A549 treated with dexamethasone at 1 μM for 4 hours (cell line): Measurements from ENCODE around the gene SIGLEC8. TPM values are rescaled to one million over a fixed set of nuclear protein-coding genes. Genes with fewer than 3 reads are reported as not detected.

Source experiments
- total RNA-seq: library from RNA; stranded (reverse); fragments of 200-300 nt; extraction: Qiagen RNA extraction; gene quantifications from 5 replicates; pipeline ENCODE4 v1.2.3, GENCODE V29; 2022

SIGLEC8 gene
- not detected in 5 replicates for total RNA-seq

GRCh38 chr19:51458051-51458645 lies at the start of gene SIGLEC8:
SIGLEC8 (minus strand) TSS chr19:51458454; CDS start chr19:51458387, 67 bp downstream.

DNA sequence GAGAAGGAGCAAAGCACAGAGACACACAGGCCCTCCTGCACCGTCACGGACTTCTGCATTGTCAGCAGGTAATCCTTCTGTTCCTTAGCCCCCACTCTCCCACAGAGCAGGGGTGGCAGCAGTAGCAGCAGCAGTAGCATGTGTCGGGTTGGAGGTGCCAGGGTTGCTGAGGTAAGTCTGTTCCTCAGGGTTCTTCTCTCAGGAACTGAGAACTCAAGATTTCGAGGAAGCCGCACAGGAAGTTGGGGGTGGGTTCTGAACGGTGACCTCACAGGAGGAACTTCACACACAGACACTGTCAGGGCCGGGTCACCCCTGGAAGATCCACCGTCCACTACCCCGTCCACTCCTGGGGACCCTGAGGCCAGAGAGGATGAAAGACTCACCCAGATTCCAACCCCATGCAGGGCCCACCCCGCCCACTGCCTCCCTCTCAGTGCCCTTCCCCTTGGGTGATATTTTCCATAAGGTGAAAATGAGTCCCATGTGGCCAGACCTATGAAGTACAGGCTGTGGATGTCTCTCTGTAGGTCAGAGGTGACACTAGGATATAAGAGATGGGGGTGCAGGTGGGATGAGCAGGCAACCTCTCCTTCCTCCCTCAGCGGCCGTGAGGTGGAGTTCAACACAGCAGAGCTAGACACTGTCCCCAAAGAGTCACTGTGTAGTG lies 43.5 kb upstream of the SIGLEC8 start, which contains the start of gene SIGLEC12:
SIGLEC12 (minus strand) TSS at position 207 of the 670 bp plus-strand sequence; CDS start at position 140, 67 bp downstream.

GRCh38 chr19:51478381-51479234 lies 20.4 kb upstream of the SIGLEC8 start, which contains the start of gene CEACAM18:
CEACAM18 (plus strand) TSS chr19:51478539.

DNA sequence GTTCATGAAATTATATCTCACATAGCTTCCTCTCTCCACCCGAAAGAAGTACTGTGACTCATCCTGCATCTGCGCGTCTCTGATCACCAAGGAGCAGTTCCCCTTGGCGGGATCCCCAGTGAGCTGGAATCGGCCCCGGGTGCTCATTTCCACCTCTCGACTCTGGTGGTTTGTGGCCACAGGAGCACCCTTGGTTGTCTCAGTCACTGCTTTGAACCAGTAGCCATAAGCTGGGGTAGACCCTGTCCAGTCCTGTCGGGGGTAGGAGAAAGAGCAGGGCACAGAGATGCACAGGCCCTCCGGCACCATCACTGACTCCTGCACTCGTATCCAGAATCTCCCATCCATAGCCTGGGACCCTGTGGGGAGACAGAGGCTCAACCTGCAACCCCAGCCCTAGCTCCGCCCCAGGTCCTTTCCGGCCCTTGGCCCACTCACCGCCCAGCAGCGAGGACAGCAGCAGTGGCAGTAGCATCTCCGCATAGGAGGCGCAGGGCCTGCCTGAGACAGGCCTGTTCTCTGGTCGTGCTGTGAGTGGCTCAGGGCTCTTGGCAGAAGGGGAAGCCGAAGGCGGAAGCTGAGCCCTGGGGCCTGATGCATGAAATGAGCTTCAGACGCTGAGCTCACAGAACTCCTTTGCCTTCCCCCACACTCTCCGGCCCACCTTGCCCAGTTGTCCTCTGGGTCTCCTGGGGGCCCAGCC lies 41.0 kb downstream of the SIGLEC8 start, which contains the start of gene SIGLEC10:
SIGLEC10 (minus strand) TSS at position 536 of the 703 bp plus-strand sequence; CDS start at position 475, 61 bp downstream.

Other genes with a start within 250 kb of the SIGLEC8 start
- 0.06 to 0.08 TPM (median 0.07 TPM) in 3 of 5 replicates, not detected in the others for gene CD33, start 233.4 kb downstream of the SIGLEC8 start, total RNA-seq
- gene SIGLECL1, start 207.4 kb downstream of the SIGLEC8 start, total RNA-seq = 0.08 TPM in 1 of 5 replicates, not detected in the others
- 0.06 to 0.13 TPM (median 0.07 TPM) in 4 of 5 replicates, not detected in the other for gene IGLON5, start 146.8 kb downstream of the SIGLEC8 start, total RNA-seq
- 8.5 to 16.3 TPM (median 15.6 TPM) in 5 replicates for gene VSIG10L, start 116.3 kb downstream of the SIGLEC8 start, total RNA-seq
- gene ETFB, start 92.1 kb downstream of the SIGLEC8 start, total RNA-seq = 223 to 280 TPM (median 242 TPM) in 5 replicates
- 8.9 to 13.0 TPM (median 12.9 TPM) in 5 replicates for gene CLDND2, start 89.5 kb downstream of the SIGLEC8 start, total RNA-seq
- gene NKG7, start 85.8 kb downstream of the SIGLEC8 start, total RNA-seq = not detected in 5 replicates
- gene LIM2, start 70.5 kb downstream of the SIGLEC8 start, total RNA-seq = not detected in 5 replicates
- gene C19orf84, start 67.9 kb downstream of the SIGLEC8 start, total RNA-seq = not detected in 5 replicates
- gene SIGLEC10, start 40.8 kb downstream of the SIGLEC8 start, total RNA-seq = 0.02 to 0.06 TPM in 2 of 5 replicates, not detected in the others
- not detected in 5 replicates for gene CEACAM18, start 20.1 kb upstream of the SIGLEC8 start, total RNA-seq
- not detected in 5 replicates for gene SIGLEC12, start 43.3 kb upstream of the SIGLEC8 start, total RNA-seq
- gene SIGLEC6, start 73.2 kb upstream of the SIGLEC8 start, total RNA-seq = not detected in 5 replicates
- 2.3 to 5.0 TPM (median 3.6 TPM) in 5 replicates for gene ZNF175, start 112.8 kb upstream of the SIGLEC8 start, total RNA-seq
- gene SIGLEC5, start 171.9 kb upstream of the SIGLEC8 start, total RNA-seq = not detected in 5 replicates
- gene SIGLEC14, start 188.4 kb upstream of the SIGLEC8 start, total RNA-seq = 0.07 to 0.11 TPM (median 0.08 TPM) in 3 of 5 replicates, not detected in the others
- 8.9 to 12.4 TPM (median 11.6 TPM) in 5 replicates for gene SPACA6, start 234.9 kb upstream of the SIGLEC8 start, total RNA-seq